T follicular helper cell (primary cell): ENCODE measurements around the gene PFN3.
"Not testable (repeated sequence)": the region's sequence is repeated elsewhere in the genome, so short reads cannot be mapped to it uniquely, and the experiment has no call there.

Source experiments
- DNase-seq: peaks from one replicate; pipeline ENCODE4 v3.0.0-alpha.2; 2020; ENCODE audit warnings: low read depth

Gene PFN3

DNA sequence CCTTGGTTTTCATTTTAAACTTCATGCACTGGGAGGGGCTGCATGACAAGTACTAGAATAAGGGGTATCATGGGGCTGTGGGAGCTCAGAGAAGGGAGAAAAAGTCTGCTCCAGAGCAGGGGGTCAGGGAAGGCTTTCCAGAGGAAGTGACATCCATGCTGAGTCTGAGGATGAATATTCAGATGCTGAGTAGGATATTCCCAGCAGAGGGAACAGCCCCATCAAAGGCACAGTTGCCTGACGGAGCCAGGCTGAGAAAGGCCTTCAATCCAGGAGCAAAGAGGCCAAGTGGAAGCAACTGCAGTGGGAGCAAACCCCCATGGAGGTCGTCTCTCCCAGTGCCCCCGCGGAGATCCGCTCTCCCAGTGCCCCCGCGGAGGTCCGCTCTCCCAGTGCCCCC, 4.4 kb downstream of the PFN3 start:
- DNase-seq, result no peak

DNA sequence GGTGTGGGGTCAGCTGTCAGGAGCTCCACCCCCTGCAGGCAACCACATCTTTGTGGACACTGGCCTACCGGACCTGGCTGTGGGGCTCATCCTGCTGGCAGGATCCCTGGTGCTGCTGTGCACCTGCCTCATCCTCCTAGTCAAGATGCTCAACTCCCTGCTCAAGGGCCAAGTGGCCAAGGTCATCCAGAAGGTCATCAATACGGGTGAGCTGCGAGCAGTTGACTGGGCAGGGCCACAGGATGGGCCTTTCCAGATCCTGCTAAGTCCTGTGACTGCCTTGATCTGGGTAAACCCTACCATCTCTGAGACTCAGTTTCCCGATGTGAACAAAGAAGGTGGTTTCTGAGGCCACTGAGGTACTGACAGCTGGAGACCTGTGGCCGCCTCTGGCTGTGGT, 6.5 kb downstream of the PFN3 start:
- DNase-seq, result no peak

DNA sequence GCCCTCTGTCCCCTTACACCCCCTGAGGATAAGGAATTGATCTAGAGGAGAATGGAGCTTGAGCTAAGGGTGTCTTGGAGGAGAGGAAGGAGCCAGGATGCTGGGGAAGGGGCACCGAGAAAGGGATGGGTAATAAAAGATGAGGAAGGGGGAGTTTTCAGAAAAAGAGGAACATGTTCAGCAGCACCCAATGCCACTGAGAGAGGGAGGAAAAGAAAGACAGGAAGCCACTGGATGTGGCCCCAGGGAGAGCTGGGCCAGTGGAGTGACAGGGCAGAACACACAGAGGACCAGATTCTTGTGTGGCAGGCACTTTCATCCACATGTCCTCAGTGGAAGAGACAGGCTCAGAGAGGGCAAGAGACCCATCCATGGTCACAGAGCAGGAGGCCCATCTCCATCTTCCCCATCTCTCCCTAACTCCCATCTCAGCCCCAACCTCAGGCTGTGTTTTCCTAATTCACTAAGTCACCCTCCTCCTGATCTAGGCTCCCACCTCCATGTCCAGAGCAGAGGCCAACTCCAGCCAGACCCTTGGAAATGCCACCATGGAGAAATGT, 7.2 kb downstream of the PFN3 start:
- no peak for DNase-seq

DNA sequence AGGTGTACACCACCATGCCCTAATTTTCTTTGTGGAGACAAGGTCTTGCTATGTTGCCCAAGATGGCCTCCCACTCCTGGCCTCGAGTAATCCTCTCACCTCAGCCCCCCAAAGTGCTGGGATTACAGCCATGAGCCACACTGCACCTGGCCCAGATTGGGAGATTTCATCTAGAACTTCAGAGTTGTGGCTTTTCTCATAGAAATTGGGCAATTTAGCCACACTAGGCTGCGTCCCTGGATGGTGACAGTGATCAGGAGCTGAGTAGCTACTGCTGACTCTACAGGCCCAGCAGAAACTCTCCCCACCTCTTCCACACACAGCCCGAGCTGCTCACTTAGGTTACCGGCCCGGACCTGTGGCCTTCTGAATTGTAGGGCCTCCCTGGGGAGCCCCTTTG, 7.7 kb downstream of the PFN3 start:
- DNase-seq, result no peak

DNA sequence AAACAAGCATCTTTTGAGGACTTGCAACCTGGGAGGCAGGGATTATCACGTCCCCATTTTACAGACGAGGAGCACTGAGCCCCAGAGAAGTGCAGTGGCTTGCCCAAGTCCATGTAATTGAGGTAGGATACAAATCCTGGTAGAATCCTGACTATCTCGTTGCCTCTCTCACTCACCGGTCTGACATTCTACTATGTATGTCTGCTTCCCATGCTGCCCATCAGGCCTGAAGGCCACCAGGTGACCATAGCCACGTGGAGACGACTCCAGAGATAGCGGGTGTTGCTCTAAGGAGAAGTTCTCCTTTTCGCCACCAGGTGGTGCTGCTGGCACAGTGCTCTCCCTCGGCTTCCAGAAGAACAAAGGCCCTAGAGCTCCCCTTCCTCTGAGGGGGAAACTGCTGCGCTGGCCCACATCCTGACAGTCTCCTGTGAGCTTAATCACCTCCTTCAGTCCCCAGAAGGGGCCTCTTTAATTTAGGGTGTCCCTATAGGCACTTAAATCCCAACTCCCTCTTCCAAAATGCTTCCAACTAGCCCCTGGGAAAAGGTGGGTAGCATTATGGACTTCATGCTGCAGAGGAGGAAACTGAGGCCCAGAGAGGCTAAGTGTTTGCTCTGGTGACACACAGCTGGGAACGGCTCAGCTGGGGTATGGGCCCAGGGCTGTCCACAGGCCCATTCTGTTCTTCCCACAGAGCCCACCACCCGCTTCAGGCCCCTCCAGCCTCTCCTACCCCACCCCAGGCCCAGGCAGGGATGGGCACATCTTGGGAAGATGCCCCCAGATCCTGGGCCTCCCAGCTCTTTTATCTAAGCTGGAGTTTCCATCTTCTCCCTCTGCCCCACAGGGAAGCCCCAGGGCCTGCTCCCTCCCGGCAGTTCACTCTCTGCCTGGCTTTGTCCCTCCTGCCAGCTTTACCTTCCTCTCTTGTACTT, 9.8 kb downstream of the PFN3 start:
- DNase-seq, result peak; percentile 80

DNA sequence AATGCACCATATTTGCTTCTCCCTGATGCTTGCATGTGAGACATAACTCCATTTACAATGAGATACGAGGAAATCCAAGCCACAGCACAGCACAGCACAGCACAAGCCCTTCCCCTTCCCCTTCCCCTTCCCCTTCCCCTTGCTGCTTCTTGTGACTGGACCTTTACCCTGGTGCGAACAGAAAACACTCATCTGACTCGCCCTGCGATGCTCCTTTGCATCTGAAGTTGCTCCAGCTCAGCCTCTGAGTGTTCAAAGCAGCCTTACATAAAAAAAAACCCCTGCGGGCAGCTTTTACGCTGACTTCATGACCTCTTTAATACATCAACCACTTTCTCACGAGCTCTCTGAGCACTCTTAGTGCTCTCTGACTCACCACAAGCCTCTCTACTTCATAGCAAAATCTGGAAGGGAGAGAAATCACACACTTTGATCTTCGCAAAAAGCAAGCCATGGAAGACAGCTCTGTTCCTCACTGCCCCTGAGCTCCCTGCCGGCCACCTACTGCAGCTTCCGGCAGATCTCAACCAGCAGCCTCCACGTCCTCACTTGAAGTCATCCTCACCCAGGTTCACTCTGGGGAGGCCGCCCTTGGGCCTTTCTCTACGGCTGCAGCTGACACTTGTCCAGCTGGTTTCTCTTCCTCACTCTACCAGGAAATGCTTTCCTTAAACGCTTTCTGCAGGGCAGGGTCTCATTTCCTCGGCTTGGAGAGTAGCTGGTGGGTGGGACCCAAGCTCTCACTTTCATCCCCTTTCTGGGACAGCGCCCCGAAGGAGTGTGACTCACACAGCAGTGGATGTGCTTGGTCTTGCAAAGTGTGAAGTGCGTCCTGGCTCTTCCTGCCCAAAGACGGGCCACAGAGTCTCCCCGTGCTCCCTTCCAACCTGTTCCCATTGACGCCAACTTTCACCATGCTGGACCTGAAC, 11.0 kb downstream of the PFN3 start:
- peak; percentile 42 for DNase-seq

DNA sequence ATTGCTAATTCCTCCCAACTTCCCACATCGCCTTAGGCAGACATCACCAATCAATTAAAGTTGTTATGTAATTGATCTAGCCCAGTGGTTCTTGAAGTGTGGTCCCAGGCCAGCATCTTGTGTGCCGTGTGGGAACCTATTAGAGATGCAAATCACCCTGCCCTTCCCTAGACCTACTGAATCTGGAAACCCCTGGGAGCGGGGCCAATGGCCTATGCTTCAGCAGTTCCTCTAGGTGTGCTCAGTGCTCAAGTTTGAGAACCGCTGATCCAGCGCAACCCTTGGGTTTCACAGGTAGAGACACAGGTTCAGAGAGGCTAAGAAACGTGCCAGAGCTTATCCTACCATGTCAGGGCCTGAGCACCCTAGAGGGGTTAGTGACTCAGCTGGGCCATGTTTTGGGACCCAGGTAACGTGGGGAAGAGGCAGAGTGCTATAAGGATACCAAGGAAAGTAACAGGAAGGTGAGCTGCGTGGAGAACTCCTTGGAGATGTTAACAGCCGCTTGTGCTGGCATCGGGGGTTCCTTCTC, 11.9 kb downstream of the PFN3 start:
- no peak for DNase-seq

DNA sequence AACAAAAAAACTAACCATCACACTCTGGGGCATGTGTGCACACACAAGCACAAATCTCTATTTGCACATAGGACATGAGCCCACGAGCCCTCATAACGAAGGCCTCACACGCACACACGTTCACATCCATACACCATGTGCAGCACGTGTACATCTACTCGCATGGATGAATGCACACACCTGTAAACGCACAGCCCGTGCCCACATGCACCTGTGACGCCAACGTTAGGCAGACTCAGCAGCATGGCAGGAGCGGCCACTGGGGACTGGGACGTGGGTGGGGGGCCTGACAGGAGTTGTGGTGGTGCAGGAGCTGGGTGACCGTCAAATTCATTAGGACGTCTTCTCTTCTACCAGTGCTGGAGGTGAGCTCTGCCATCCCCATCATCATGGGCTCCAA, 13.1 kb downstream of the PFN3 start:
- no peak for DNase-seq

DNA sequence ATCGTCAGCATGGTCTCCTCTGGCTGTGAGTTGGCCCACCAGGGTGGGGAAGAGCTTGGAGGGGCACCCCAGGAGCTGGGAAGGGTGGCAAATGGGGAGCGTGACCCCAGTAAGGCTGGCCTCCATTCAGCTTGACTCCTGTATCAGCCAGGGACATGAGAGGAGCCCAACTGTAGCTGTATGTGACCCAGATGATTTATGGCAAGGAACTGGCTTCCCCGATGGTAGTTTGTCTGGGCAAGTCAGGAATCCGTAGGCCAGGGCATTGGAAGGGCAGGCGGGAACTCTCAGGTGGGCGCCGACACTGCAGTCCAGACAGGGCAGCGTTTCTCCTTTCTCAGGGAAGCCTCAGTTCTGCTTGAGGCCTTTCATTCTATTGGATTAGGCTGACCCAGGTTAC, 13.9 kb downstream of the PFN3 start:
- no peak for DNase-seq

DNA sequence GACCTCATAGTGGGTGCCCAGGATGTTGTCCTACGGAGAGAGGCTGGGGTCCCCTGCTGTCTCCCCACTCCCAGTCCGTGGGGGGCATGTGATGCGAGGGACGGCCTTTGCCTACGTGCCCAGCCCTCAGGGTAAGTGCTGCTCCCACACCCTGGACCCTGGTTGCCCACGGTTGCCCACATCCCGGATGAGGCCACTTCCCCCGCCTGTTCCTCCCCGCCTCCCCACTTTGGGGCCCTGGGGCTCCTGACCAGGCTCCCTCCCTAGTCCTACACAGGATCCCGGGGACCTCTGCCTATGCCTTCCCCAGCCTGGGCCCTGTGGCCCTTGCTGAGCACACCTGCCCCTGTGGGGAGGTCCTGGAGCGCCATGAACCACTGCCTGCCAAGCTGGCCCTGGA, 14.7 kb downstream of the PFN3 start:
- DNase-seq, result no peak

DNA sequence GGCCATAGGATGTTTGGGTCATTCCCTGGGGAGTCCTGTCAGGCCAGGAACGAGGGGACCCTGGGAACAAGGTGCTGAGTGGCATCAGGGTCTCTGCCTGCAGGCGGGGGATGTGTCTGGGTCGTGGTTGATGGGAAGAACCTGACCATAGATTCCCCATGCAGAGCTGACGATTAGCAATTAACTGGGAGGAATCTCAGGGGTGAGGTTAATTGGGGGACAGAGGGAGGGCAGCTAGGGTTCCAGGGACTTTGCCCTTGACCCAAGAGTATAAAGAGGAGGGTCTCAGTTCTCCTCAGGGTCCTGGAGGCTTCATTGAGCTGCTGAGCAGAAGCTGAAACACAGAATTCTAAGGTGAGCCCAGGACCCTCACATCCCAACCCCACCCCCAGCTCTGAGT, 16.3 kb downstream of the PFN3 start, which contains the start of gene SLC34A1:
Gene SLC34A1 (plus strand): TSS at position 301 of the 400 bp plus-strand sequence. CDS start 1,308 bp downstream, outside the sequence.
- DNase-seq, result no peak

DNA sequence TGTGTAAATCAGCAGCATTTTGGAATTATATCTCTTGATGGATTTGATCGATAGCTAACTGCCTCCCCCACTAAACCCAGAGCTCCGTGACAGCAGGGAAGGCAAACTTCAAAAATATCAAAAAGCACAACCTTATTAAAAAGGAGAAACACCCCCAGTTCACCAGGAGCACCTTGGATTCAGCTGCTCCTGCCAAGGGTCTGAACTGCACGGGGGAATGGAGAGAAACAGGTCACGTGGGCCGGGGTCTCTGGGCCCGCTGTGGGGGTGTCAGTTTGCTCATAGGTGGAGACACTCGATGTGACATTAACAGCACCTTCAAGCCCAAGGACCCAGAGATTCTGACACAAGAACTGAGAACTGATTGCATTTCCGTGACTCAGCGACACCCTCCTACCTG, 17.3 kb downstream of the PFN3 start:
- DNase-seq, result no peak

DNA sequence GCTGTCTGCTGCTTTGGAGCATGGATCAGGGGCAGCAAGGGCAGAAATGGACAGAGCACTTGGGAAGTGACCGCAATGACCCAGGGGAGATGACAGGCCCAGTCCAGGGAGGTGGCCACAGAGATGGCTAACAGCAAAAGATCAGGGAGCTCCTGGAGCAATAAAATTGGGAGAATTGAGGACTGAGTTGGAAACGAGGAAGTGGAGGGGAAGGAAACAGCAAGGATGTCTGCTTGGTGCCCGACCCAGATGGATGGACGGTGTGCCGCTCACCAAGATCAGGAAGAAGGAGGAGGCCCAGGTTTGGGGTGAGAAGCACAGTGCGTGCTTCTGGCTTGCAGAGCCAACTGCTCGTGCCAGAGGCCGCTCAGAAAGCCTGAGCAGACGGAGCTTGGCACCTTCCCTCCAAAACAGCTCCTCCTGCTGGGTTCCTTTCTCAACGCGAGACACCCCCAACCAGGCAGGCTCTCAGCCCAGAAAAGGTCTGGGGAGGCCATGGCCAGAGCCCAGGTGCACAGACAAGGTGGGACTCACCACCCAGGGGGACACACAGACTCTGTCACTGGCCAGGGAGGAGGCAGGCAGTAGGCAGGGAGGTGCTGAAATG, 17.9 kb downstream of the PFN3 start:
- DNase-seq, result no peak

DNA sequence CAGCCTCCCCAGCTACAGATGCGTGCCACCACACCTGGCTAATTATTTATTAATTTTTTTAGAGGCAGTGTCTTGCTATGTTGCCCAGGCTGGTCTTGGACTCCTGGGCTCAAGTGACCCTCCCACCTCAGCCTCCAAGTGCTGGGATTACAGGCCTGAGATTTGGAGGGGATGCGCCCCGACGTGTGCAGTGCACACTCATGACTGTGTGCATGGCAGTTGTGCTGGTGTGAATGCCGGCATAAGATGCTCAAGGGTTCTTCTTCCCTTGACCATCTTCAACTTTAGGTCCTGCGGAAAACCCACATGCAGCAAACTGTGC, 19.7 kb downstream of the PFN3 start:
- DNase-seq, result no peak

DNA sequence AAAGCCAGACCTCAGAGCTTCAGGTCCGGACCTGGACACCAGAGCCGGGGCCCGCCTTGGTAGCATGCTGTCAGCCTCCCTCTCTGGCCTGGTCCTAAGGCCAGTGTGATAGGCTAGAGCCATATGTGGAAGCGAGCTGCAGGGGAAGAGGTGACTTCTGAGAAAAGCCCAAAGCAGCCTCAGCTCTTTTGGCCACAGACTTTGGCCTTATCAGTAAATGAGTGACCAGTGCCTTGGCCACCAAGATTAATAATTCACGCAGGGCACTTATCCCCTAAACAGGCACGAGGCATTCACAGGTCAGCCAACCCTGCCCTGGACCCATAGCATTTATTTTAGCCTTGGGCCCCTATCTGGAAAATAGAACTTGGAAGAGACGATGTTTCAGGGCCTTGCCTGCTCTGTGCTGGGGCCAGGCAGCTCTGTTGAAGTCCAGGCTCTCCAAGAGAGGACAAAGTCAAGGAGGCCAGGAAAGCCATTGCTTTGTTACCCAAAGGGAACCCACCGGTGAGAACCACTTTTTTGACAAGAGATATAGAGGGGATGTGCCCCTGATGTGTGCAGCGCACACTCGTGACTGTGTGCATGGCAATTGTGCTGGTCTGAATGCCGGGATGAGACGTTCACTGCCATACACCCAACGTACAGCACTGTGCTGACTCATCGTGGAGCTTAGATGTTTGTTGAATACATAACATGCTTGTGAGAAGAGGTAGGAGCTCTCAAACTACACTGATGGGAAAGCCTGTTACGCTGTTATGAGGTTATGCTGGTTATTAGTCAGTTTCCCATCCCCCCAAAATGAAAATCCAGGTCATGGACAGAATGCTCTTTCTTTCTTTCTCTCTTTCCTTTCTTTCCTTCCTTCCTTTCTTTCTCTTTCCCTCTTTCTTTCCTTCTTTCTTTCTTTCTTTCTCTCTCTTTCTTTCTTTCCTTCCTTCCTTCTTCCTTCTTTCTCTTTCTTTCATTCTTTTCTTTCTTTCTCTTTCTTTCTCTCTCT, 21.3 kb downstream of the PFN3 start:
- no peak for DNase-seq

DNA sequence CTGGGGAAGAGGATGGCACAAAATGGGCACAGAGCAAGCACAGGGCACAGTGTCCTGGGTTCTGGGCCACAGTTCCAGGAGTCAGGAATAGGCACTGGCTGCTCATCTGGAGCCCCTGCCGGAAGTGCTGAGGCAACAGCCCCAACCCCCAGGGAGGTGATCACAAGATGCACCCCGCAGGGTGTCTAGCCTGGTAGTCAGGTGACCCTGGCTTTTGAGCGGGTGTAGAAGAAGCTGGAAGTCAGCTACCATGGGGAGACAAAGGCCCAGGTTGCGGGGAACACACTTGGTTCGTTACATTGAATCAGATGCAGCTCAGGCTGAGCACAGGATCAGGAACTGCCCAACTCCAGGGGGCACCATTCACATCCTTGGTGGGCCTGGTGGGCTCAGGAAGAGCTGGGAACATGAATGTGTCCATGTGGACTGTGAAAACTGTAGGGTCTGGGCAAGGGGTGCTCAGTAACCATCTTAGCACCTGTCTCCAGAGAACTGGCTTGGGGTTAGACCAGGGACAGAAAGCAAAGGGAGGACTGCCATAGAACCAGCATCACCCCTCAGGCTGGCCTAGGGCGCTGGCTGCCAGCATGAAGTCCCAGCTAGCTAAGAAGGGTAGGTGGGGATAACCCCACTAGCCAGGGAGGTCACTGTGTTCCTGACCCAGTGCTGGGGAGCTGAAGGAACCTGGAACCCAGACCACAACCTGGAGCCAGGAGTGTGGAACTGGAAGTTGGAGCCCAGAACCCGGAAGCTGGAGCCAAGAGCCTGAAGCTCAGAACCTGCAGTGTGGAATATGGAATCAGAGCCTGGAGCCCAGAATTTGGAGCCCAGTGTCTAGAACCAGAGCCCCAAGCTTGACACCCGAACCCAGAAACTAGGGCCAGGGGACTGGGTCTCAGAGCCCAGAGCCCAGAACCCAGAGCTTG, 22.3 kb downstream of the PFN3 start:
- DNase-seq, result no peak

DNA sequence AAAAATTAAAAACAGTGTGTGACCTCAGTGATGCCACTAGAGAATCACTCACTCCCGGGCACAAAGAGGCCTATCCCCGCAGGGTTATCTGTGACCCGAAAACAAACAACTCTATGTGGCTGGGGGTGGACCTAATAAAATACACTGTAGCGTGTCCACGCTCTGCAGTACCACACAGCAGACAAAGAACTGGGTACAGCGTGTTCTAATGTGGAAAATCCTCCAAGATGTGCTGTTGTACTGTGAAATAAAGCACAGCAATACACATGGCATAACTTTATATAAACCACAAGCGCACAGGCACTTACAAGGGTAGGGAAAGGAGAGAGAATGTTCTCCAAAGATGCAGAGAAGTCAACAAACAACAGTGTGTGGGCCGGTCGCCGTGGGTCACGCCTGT, 24.4 kb downstream of the PFN3 start:
- no peak for DNase-seq

DNA sequence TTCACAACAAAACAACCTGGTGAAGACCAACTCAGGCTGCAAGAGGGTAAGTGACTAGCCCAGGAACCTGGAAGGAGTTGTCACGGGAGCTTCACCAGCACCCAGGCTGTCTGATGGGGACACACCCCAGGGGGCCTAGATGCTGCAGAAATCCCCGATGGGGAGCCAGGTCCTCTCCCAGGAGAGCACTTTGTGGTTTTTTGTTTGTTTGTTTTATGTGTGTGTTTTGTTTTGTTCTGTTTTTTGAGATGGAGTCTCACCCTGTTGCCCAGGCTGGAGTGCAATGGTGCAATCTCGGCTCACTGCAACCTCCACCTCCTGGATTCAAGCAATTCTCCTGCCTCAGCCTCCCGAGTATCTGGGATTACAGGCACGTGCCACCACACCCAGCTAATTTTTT, 24.9 kb downstream of the PFN3 start:
- not testable (repeated sequence) for DNase-seq

DNA sequence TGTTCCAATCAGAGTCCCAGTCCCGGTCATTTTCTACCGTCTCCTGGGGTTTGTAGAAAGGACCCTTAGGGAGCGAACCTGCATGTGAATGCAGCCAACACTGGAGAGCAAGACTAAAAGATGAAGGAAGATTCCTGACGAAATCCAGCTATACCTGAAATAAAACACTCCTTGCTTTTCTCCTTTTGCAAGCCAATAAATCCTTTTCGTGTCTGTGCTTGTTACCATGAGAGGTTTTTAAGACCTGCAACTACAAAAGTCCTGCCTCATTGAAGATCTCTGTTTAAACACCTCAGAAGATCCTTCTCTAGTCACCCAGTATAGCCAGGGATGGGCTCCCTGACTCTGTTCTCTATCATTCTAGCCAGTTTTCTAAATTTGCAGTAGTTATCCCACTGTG, 26.2 kb downstream of the PFN3 start:
- no peak for DNase-seq

DNA sequence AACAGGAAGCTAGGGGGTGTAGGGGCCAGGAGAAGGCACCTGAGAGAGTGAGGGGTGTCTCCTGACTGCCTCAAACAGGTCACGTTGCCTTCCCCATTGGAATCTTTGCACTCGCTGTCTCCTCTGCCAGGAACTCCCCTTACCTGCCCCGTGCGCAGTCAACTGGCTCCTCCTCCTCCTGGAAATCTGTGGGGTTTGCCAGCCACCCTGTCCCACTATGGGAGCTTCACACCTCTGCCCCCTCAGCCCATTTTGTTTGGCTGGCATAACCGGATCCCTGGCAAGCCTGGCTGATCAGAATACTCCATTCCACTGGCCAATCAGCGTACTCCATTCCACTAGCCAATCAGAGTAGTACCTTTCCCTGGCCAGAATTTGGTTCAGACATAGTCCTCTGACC, 26.7 kb downstream of the PFN3 start:
- DNase-seq, result no peak
